ENCODE data around the gene CHCHD5. TPM values are rescaled to one million over a fixed set of nuclear protein-coding genes. Genes with fewer than 3 reads are reported as not detected.

CHCHD5 gene
- total and polyA plus RNA-seq, 10 of the 15 experiments (the other 5 are each of a cell fraction or from before 2014, with no cell fraction given) = 16.4 to 118 (median 45.2) TPM

DNA sequence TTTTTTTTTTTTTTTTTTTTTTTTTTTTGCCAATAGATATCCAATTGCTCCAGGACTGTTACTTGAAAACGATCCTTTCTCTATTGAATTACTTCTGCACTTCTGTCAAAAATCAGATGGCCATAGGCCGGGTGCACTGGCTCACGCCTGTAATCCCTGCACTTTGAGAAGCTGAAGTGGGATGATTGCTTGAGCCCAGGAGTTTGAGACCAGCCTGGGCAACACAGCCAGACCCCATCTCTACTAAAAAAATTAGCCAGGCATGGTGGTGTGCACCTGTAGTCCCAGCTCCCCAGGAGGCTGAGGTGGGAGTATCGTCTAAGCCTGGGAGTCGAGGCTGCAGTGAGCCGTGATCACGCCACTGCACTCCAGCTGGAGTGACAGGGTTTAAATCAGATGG is 4.3 kb upstream of the CHCHD5 start:
- Histone ChIP-seq H3K9ac (ENCODE audit: control insufficient read depth, insufficient read depth, low read length) (no peak overlapping the region), H3K4me2 (ENCODE audit: control insufficient read depth, insufficient read depth) (no peak overlapping the region), H3K9me3 (replicated peaks; ENCODE audit: control insufficient read depth, insufficient read depth, low read length) (no peaks in the 10 kb centered on the region), H3K4me1 (ENCODE audit: control insufficient read depth, insufficient read depth, low read length) (peaks cover 13% of the 10 kb centered on the region), H2AFZ (ENCODE audit: control insufficient read depth, low read depth, low read length) (no peak overlapping the region), H4K20me1 (ENCODE audit: control insufficient read depth, insufficient read depth) (no peaks in the 10 kb centered on the region), H3K4me3 (no peak overlapping the region), H3K36me3 (ENCODE audit: control insufficient read depth in 2 of 2, insufficient read depth in 2 of 2, low read length in 1 of 2) (peaks cover 0 to 12% of the 10 kb centered on the region in 2 experiments), H3K27me3 (replicated peaks in 1 of 2; ENCODE audit: control insufficient read depth in 2 of 2, insufficient read depth in 2 of 2, low read length in 1 of 2) (no peaks in the 10 kb centered on the region), H3K79me2 (ENCODE audit: control insufficient read depth, insufficient read depth, low read length) (peaks cover 6% of the 10 kb centered on the region), H3K27ac (ENCODE audit: control insufficient read depth, insufficient read depth) (no peak overlapping the region)
- intact Hi-C loops (cut with micrococcal nuclease; ENCODE audit: unreplicated experiment) = loop anchor here (5.0 kb wide), 2 partner anchors 458 to 523 kb away; partner anchors contain the start of gene TMEM87B
- DNase-seq (ENCODE audit: low read depth, low spot score) (no peak), FAIRE-seq (no peak), ATAC-seq (no peak)
- ChIA-PET RAD21 (ENCODE audit: unreplicated experiment) (no interaction called here), SMC1A (ENCODE audit: uncharacterized antibody, unreplicated experiment) (no interaction called here), CTCF (interaction anchor here (0.9 to 1.5 kb wide), 2 partner anchors 100 to 128 kb away, joined by 3 read pairs; no protein-coding TSS in a partner anchor), POLR2A (no interaction called here)
- no TSS peak for BruUV-seq (replicated peaks)
- WGBS (ENCODE audit: insufficient coverage, insufficient replicate concordance, low lambda C conversion rate, missing lambda C conversion rate) = 96% methylated on average over 7 of the region's 7 CpGs
- TF ChIP-seq CREM (IDR thresholded peaks at IDR 0.05; ENCODE audit: low read depth) = no peak
- no peak for TF ChIP-seq GABPA (IDR thresholded peaks at IDR 0.05; ENCODE audit: low read depth)
- in situ Hi-C loops (cut with MboI) = loop anchor here (5.0 kb wide), 1 partner anchor 98 kb away; the partner anchor contains the start of gene TTL

GRCh38 chr2:112582314-112582746 is 2.1 kb upstream of the CHCHD5 start:
- Histone ChIP-seq H3K4me1 (ENCODE audit: control insufficient read depth, insufficient read depth, low read length) (peaks cover 20% of the 10 kb centered on the region), H3K4me2 (ENCODE audit: control insufficient read depth, insufficient read depth) (no peak overlapping the region), H3K9me3 (replicated peaks; ENCODE audit: control insufficient read depth, insufficient read depth, low read length) (no peaks in the 10 kb centered on the region), H3K36me3 (ENCODE audit: control insufficient read depth in 2 of 2, insufficient read depth in 2 of 2, low read length in 1 of 2) (0 out of 4 replicates have a peak, but pooled peaks cover 0 to 2% of the 10 kb centered on the region in 2 experiments), H3K27ac (ENCODE audit: control insufficient read depth, insufficient read depth) (no peak overlapping the region), H2AFZ (ENCODE audit: control insufficient read depth, low read depth, low read length) (no peak overlapping the region), H3K4me3 (no peak overlapping the region), H3K27me3 (replicated peaks in 1 of 2; ENCODE audit: control insufficient read depth in 2 of 2, insufficient read depth in 2 of 2, low read length in 1 of 2) (no peaks in the 10 kb centered on the region), H3K79me2 (ENCODE audit: control insufficient read depth, insufficient read depth, low read length) (peaks cover 11% of the 10 kb centered on the region), H4K20me1 (ENCODE audit: control insufficient read depth, insufficient read depth) (no peaks in the 10 kb centered on the region), H3K9ac (ENCODE audit: control insufficient read depth, insufficient read depth, low read length) (no peak overlapping the region)
- SMC1A ChIA-PET (ENCODE audit: uncharacterized antibody, unreplicated experiment) = interaction anchor here (0.5 to 4.3 kb wide), 6 partner anchors 16 to 323 kb away, joined by 3 to 18 read pairs (median 5); no protein-coding TSS in a partner anchor
- in situ Hi-C loops (cut with MboI) (loop anchor here (5.0 kb wide), 1 partner anchor 100 kb away; the partner anchor contains the start of gene TTL), intact Hi-C loops (cut with micrococcal nuclease; ENCODE audit: unreplicated experiment) (loop anchor here (1.0 to 5.0 kb wide), 4 partner anchors 101 to 525 kb away; partner anchors contain the start of gene TMEM87B)
- CTCF ChIA-PET = interaction anchor here (0.6 to 4.6 kb wide), 12 partner anchors 8 to 360 kb away, joined by 3 to 40 read pairs (median 6); partner anchors contain the start of gene ZC3H8
- ATAC-seq (peak; percentile 9), DNase-seq (ENCODE audit: low read depth, low spot score) (no peak), FAIRE-seq (peak; percentile 54)
- no TSS peak for BruUV-seq (replicated peaks)
- POLR2A ChIA-PET = interaction anchor here (1.0 kb wide), 1 partner anchor 125 kb away, joined by 3 read pairs; no protein-coding TSS in a partner anchor
- RAD21 ChIA-PET (ENCODE audit: unreplicated experiment) = interaction anchor here (1.4 to 4.3 kb wide), 5 partner anchors 37 to 695 kb away, joined by 3 to 28 read pairs (median 9); partner anchors contain the start of gene TMEM87B
- WGBS (ENCODE audit: insufficient coverage, insufficient replicate concordance, low lambda C conversion rate, missing lambda C conversion rate) = 28% methylated on average over 10 of the region's 10 CpGs
- TF ChIP-seq RAD21 (IDR thresholded peaks at IDR 0.05; ENCODE audit: insufficient read depth, low read depth, low read length) (peak; percentile 59), SMC3 (IDR thresholded peaks at IDR 0.05; ENCODE audit: borderline replicate concordance, low read length) (peak; percentile 33; the same call in 1 of the 2 replicates), RFX5 (IDR thresholded peaks at IDR 0.05; ENCODE audit: low read depth, low read length) (no peak), PKNOX1 (IDR thresholded peaks at IDR 0.05) (peak; percentile 82), CTCF (IDR thresholded peaks at IDR 0.05 in 2 of 3, conservative IDR thresholded peaks at IDR 0.05 in 1 of 3; ENCODE audit: control insufficient read depth in 2 of 3, extremely low read depth in 1 of 3, insufficient read depth in 1 of 3, low read depth in 3 of 3, low read length in 3 of 3) (peak; percentile 32 to 54 (median 40); a peak in 4 of 6 replicates)
- TF ChIP-seq, protein P1, sequence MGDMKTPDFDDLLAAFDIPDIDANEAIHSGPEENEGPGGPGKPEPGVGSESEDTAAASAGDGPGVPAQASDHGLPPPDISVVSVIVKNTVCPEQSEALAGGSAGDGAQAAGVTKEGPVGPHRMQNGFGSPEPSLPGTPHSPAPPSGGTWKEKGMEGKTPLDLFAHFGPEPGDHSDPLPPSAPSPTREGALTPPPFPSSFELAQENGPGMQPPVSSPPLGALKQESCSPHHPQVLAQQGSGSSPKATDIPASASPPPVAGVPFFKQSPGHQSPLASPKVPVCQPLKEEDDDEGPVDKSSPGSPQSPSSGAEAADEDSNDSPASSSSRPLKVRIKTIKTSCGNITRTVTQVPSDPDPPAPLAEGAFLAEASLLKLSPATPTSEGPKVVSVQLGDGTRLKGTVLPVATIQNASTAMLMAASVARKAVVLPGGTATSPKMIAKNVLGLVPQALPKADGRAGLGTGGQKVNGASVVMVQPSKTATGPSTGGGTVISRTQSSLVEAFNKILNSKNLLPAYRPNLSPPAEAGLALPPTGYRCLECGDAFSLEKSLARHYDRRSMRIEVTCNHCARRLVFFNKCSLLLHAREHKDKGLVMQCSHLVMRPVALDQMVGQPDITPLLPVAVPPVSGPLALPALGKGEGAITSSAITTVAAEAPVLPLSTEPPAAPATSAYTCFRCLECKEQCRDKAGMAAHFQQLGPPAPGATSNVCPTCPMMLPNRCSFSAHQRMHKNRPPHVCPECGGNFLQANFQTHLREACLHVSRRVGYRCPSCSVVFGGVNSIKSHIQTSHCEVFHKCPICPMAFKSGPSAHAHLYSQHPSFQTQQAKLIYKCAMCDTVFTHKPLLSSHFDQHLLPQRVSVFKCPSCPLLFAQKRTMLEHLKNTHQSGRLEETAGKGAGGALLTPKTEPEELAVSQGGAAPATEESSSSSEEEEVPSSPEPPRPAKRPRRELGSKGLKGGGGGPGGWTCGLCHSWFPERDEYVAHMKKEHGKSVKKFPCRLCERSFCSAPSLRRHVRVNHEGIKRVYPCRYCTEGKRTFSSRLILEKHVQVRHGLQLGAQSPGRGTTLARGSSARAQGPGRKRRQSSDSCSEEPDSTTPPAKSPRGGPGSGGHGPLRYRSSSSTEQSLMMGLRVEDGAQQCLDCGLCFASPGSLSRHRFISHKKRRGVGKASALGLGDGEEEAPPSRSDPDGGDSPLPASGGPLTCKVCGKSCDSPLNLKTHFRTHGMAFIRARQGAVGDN (IDR thresholded peaks at IDR 0.05) = no peak
